ENCODE results near the gene ALDH2.

ALDH2 gene

DNA sequence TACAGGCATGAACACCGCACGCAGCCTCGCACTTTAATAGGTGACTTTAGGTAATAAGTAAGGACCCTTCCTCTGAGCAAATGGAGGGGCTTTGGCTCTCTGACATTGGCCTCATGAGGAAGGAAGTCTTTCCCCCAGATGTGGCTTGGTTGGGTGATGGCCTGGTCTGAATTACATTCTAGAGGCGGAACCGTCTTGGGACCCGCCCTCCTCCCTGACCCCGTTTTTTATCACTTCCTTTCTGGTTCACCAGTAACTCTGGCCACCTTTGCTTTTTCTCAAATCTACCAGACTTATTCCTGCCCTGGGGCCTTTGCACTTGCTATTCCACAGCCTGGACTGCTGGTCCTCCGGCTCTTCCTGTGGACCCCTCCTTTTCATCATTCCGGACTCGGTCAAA is 13.4 kb downstream of the ALDH2 start:
- Histone ChIP-seq H3K4me3 (ENCODE audit: low read length) (no peak overlapping the region), H3K36me3 (ENCODE audit: control insufficient read depth, insufficient read depth, low read length) (peaks cover 24% of the 10 kb centered on the region), H3K27me3 (ENCODE audit: control insufficient read depth, insufficient read depth, low read length) (no peaks in the 10 kb centered on the region), H3K4me1 (ENCODE audit: control insufficient read depth, insufficient read depth, low read length) (peaks cover 68% of the 10 kb centered on the region), H3K9ac (ENCODE audit: low read length) (peak overlapping the region; percentile 58), H3K9me3 (ENCODE audit: control insufficient read depth, low read length) (peaks cover 4% of the 10 kb centered on the region)

DNA sequence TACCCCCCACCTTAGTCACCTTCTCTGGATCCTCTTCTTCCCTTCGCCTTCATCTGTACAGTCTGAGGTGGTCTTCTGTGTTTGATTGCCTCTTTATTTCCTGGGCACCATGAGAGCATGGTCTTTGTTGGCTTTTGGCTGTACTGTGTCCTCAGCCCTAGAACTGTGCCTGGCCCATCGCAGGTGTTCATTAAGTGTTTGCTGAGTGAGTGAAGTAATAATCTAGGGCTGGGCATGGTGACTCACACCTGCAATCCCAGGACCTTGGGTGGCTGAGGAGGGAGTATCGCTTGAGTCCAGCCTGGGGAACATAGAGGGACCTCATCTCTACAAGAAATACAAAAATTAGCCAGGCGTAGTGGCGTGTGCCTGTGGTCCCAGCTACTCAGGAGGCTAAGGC is 13.9 kb downstream of the ALDH2 start:
- no peaks in the 10 kb centered on the region for H3K27me3 ChIP-seq (ENCODE audit: control insufficient read depth, insufficient read depth, low read length)
- peak overlapping the region; percentile 58 for H3K9ac ChIP-seq (ENCODE audit: low read length)
- H3K9me3 ChIP-seq (ENCODE audit: control insufficient read depth, low read length) = peaks cover 4% of the 10 kb centered on the region
- H3K36me3 ChIP-seq (ENCODE audit: control insufficient read depth, insufficient read depth, low read length) = peaks cover 28% of the 10 kb centered on the region
- no peak overlapping the region for H3K4me3 ChIP-seq (ENCODE audit: low read length)
- peaks cover 63% of the 10 kb centered on the region for H3K4me1 ChIP-seq (ENCODE audit: control insufficient read depth, insufficient read depth, low read length)

DNA sequence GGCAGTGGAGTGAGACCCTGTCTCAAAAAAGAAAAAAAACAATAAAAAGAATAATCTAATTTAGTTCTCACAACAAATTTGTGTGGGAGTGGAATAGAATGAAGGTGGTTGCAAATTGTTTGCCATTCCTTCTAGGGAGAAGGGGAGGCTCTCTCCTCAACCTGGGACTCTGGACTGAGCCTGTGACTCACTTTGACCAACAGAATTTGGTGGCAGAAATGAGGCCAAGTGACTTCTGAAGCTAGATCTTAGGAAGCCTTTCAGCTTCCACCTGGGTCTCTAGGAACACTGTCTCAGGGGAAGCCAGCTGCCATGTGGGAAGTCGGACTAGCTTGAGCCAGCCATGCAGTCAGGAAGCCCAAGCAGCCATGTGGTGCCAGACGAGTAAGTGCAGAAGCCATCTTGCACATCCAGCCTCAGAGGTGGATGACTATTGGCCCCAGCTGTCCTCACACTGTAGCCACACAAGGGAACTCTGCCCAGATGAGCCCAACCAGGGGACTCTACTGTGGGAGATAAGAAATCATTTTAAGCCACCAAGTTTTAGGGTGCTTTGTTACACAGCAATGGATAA is 14.4 kb downstream of the ALDH2 start:
- Histone ChIP-seq H3K36me3 (ENCODE audit: control insufficient read depth, insufficient read depth, low read length) (peaks cover 29% of the 10 kb centered on the region), H3K4me3 (ENCODE audit: low read length) (no peak overlapping the region), H3K9me3 (ENCODE audit: control insufficient read depth, low read length) (peaks cover 4% of the 10 kb centered on the region), H3K4me1 (ENCODE audit: control insufficient read depth, insufficient read depth, low read length) (peaks cover 58% of the 10 kb centered on the region), H3K9ac (ENCODE audit: low read length) (no peak overlapping the region), H3K27me3 (ENCODE audit: control insufficient read depth, insufficient read depth, low read length) (no peaks in the 10 kb centered on the region)

DNA sequence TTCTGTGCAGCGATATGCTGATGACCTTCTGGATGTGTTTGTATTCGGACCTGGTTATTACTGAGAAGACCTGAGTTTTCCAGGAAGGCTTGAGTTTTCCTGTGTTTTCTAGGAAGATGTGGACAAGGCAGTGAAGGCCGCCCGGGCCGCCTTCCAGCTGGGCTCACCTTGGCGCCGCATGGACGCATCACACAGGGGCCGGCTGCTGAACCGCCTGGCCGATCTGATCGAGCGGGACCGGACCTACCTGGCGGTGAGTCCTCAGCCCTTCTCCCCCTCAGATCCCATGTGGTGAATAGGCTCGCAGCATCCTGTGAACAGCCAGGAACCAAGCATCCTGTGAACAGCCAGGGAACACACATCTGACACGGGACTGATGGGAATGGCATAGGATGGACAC is 16.3 kb downstream of the ALDH2 start:
- no peaks in the 10 kb centered on the region for H3K27me3 ChIP-seq (ENCODE audit: control insufficient read depth, insufficient read depth, low read length)
- no peak overlapping the region for H3K9ac ChIP-seq (ENCODE audit: low read length)
- H3K4me1 ChIP-seq (ENCODE audit: control insufficient read depth, insufficient read depth, low read length) = peaks cover 44% of the 10 kb centered on the region
- no peak overlapping the region for H3K4me3 ChIP-seq (ENCODE audit: low read length)
- peaks cover 26% of the 10 kb centered on the region for H3K36me3 ChIP-seq (ENCODE audit: control insufficient read depth, insufficient read depth, low read length)
- H3K9me3 ChIP-seq (ENCODE audit: control insufficient read depth, low read length) = peaks cover 4% of the 10 kb centered on the region

DNA sequence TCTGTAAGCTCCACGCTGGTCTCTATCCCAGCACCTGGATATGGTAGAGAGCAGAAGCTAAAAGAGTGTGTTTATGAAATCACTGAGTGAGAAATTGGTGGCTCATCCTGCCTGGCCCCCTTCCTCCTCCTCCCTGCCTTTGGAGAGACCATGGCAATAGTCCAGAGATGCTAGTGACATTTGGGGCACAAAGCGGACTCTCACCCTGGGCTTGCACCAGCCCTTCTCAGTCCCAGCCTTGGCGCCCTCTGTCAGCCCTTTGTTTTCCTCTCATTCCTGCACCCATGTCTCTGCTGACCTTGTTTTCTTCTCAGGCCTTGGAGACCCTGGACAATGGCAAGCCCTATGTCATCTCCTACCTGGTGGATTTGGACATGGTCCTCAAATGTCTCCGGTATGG is 18.2 kb downstream of the ALDH2 start:
- no peaks in the 10 kb centered on the region for H3K27me3 ChIP-seq (ENCODE audit: control insufficient read depth, insufficient read depth, low read length)
- peaks cover 4% of the 10 kb centered on the region for H3K9me3 ChIP-seq (ENCODE audit: control insufficient read depth, low read length)
- no peak overlapping the region for H3K9ac ChIP-seq (ENCODE audit: low read length)
- peaks cover 32% of the 10 kb centered on the region for H3K4me1 ChIP-seq (ENCODE audit: control insufficient read depth, insufficient read depth, low read length)
- peaks cover 31% of the 10 kb centered on the region for H3K36me3 ChIP-seq (ENCODE audit: control insufficient read depth, insufficient read depth, low read length)
- no peak overlapping the region for H3K4me3 ChIP-seq (ENCODE audit: low read length)

DNA sequence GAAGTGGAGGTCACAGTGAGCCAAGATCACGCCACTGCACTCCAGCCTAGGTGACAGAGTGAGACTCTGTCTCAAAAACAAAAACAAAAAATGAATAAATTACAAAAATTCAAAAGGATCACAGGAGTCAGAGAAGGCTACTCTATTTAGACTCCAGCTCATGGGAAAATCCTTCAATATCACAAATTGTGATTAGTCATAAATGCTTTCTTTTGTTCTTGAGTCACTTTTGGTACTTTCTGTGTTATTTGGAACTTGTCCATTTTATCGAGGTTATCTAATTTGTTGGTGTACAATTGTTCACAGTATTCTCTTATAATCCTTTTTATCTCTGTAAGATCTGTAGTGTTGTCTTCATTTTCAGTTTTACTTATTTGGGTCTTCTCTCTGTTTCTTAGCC is 18.9 kb downstream of the ALDH2 start:
- Histone ChIP-seq H3K27me3 (ENCODE audit: control insufficient read depth, insufficient read depth, low read length) (no peaks in the 10 kb centered on the region), H3K9me3 (ENCODE audit: control insufficient read depth, low read length) (peaks cover 4% of the 10 kb centered on the region), H3K36me3 (ENCODE audit: control insufficient read depth, insufficient read depth, low read length) (peaks cover 38% of the 10 kb centered on the region), H3K4me3 (ENCODE audit: low read length) (no peak overlapping the region), H3K4me1 (ENCODE audit: control insufficient read depth, insufficient read depth, low read length) (peaks cover 30% of the 10 kb centered on the region), H3K9ac (ENCODE audit: low read length) (no peak overlapping the region)

DNA sequence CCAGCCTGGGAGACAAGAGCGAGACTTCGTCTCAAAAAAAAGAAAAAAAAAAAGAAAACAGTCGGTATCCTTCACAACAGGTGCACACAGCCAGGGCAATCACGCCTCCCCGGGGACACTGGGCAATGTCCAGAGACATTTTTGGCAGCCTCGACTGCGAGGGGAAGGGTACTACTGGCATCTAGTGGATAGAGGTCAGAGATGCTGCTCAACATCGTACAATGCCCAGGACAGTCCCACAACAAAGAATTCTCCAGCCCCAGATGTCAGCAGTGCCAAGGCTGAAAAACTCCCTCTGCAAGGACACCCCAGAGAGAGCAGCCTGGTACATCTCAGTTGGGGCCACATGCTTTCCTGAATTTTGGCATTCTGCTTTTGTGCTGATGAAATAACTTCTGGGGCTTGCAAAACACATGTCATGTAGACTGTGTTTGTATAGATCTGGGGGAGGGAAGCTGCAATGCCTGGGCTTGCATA is 21.5 kb downstream of the ALDH2 start:
- H3K4me3 ChIP-seq (ENCODE audit: low read length) = no peak overlapping the region
- H3K36me3 ChIP-seq (ENCODE audit: control insufficient read depth, insufficient read depth, low read length) = peaks cover 39% of the 10 kb centered on the region
- H3K27me3 ChIP-seq (ENCODE audit: control insufficient read depth, insufficient read depth, low read length) = no peaks in the 10 kb centered on the region
- H3K9me3 ChIP-seq (ENCODE audit: control insufficient read depth, low read length) = no peaks in the 10 kb centered on the region
- peaks cover 31% of the 10 kb centered on the region for H3K4me1 ChIP-seq (ENCODE audit: control insufficient read depth, insufficient read depth, low read length)
- no peak overlapping the region for H3K9ac ChIP-seq (ENCODE audit: low read length)

DNA sequence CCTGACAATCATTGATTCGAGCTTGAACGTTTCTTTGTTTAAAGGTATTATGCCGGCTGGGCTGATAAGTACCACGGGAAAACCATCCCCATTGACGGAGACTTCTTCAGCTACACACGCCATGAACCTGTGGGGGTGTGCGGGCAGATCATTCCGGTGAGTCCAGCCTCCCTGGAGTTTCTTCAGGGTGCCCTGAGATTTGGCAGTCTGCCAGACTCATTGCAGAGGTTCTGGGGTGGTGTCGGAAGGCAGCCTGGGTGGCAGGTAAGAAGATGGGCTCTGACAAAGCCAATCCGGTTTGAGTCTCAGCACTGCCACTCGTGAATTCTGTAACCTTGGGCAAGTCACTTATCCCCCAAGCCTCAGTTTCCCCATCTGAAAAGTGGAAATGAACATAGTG is 23.0 kb downstream of the ALDH2 start:
- peaks cover 31% of the 10 kb centered on the region for H3K4me1 ChIP-seq (ENCODE audit: control insufficient read depth, insufficient read depth, low read length)

DNA sequence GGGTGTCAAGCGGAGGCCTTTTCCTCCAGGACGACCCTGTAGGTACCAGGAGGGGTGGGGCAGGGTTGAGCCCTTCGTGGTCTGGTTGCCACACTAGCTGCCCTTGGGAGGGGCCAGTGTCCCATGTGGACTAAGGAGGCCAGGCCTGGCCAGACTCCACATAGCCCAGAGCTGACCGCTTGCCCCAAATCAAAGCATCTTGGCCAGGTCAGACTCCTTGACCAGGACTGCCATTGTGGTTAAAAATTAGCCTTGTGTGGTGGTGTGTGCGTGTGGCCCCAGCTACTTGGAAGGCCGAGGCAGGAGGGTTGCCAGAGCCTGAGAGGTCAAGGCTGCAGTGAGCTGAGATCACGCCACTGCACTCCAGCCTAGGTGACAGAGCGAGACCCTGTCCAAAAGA is 24.8 kb downstream of the ALDH2 start:
- Histone ChIP-seq H3K9me3 (ENCODE audit: control insufficient read depth, low read length) (no peaks in the 10 kb centered on the region), H3K27me3 (ENCODE audit: control insufficient read depth, insufficient read depth, low read length) (no peaks in the 10 kb centered on the region), H3K4me3 (ENCODE audit: low read length) (no peak overlapping the region), H3K9ac (ENCODE audit: low read length) (no peak overlapping the region), H3K4me1 (ENCODE audit: control insufficient read depth, insufficient read depth, low read length) (peaks cover 31% of the 10 kb centered on the region), H3K36me3 (ENCODE audit: control insufficient read depth, insufficient read depth, low read length) (peaks cover 22% of the 10 kb centered on the region)

More for the DNA sequence above, 23.0 kb downstream of the ALDH2 start:
- Histone ChIP-seq H3K4me3 (ENCODE audit: low read length) (no peak overlapping the region), H3K27me3 (ENCODE audit: control insufficient read depth, insufficient read depth, low read length) (no peaks in the 10 kb centered on the region), H3K36me3 (ENCODE audit: control insufficient read depth, insufficient read depth, low read length) (peaks cover 30% of the 10 kb centered on the region), H3K9ac (ENCODE audit: low read length) (no peak overlapping the region), H3K9me3 (ENCODE audit: control insufficient read depth, low read length) (no peaks in the 10 kb centered on the region)

DNA sequence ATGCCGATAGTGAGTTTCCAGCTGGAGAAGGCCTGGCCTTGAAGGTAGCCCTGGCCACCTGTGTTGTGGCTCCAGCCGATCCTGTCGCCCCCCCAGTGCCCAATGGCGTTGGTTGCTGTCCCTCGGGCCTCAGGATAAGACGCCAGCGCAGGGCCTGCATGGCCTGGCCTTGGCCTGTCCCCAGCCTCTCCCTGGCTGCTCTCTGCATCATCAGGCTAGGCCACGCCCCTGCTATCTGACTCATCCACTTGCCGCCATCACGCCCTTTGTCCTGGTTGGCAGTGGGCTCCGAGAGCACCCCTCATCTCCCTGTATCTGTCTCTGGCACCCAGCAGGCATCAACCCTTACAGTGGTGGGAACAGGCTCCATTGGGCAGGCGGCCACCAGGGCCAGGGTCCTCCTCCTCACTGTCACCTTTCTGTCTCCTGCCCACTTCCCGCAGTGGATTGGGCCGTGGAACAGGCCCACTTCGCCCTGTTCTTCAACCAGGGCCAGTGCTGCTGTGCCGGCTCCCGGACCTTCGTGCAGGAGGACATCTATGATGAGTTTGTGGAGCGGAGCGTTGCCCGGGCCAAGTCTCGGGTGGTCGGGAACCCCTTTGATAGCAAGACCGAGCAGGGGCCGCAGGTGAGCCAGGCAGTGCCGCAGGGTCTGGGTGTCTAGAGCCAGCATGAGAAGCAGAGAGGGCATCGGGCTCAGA is 25.6 kb downstream of the ALDH2 start:
- H3K4me3 ChIP-seq (ENCODE audit: low read length) = no peak overlapping the region
- no peaks in the 10 kb centered on the region for H3K9me3 ChIP-seq (ENCODE audit: control insufficient read depth, low read length)
- peaks cover 22% of the 10 kb centered on the region for H3K36me3 ChIP-seq (ENCODE audit: control insufficient read depth, insufficient read depth, low read length)
- no peaks in the 10 kb centered on the region for H3K27me3 ChIP-seq (ENCODE audit: control insufficient read depth, insufficient read depth, low read length)
- no peak overlapping the region for H3K9ac ChIP-seq (ENCODE audit: low read length)
- H3K4me1 ChIP-seq (ENCODE audit: control insufficient read depth, insufficient read depth, low read length) = peaks cover 28% of the 10 kb centered on the region

DNA sequence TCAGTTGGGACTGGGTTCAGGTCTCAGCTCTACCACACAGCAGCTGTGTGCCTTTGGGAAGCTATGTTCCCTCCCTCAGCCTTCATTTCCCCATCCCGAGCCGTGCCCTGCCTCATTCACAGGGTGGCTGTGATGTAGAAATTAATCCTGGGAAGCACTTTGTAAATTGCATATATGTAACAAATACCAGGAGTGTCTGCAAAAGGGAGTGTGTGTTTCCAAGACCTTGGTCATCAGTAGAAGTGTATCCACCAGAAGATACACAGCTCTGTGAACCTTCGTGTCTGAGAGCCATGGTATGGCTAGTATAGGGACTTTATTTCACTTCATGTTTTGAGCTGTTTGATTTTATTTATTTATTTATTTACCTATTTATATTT is 26.1 kb downstream of the ALDH2 start:
- Histone ChIP-seq H3K36me3 (ENCODE audit: control insufficient read depth, insufficient read depth, low read length) (peaks cover 25% of the 10 kb centered on the region), H3K4me1 (ENCODE audit: control insufficient read depth, insufficient read depth, low read length) (peaks cover 26% of the 10 kb centered on the region), H3K27me3 (ENCODE audit: control insufficient read depth, insufficient read depth, low read length) (no peaks in the 10 kb centered on the region), H3K9ac (ENCODE audit: low read length) (no peak overlapping the region), H3K9me3 (ENCODE audit: control insufficient read depth, low read length) (no peaks in the 10 kb centered on the region), H3K4me3 (ENCODE audit: low read length) (no peak overlapping the region)

DNA sequence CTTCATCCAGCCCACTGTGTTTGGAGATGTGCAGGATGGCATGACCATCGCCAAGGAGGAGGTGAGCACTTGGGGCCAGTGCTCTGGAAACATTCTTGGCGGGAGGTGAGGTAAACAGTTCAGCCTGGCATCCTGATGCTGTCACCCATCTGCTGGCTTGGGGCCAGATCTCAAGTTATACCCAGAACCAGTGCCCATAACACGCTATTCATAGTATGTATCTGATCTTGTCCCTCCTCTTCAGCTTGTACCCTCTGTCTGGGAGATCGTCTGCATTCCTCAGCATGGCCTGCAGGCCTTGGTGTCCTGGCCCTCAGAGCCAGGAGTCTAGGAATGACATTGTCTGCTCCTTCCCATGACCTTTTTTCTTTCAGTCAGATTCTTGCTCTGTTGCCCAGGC is 31.4 kb downstream of the ALDH2 start:
- Histone ChIP-seq H3K36me3 (ENCODE audit: control insufficient read depth, insufficient read depth, low read length) (peaks cover 19% of the 10 kb centered on the region), H3K9me3 (ENCODE audit: control insufficient read depth, low read length) (no peaks in the 10 kb centered on the region)

More for the DNA sequence above, 31.4 kb downstream of the ALDH2 start:
- Histone ChIP-seq H3K9ac (ENCODE audit: low read length) (no peak overlapping the region), H3K4me3 (ENCODE audit: low read length) (no peak overlapping the region), H3K27me3 (ENCODE audit: control insufficient read depth, insufficient read depth, low read length) (no peaks in the 10 kb centered on the region), H3K4me1 (ENCODE audit: control insufficient read depth, insufficient read depth, low read length) (no peaks in the 10 kb centered on the region)
